GM08714 (cell line): Measurements from ENCODE around the gene C4orf46.
"Not testable (repeated sequence)": the region's sequence is repeated elsewhere in the genome, so short reads cannot be mapped to it uniquely, and the experiment has no call there.

Source experiments
- H3K4me3 ChIP-seq: fragments of 200-500 bp; sonication (Bioruptor generic); 2 replicates; pipeline ENCODE4 v1.5.1; 2014; ENCODE audit warnings: mild to moderate bottlenecking, low read length, inconsistent platforms
- ZNF274 ChIP-seq: IDR thresholded peaks from 2 replicates; pipeline ENCODE4 v1.6.1; 2012; ENCODE audit warnings: mild to moderate bottlenecking, low read depth, low read length

C4orf46 gene

DNA sequence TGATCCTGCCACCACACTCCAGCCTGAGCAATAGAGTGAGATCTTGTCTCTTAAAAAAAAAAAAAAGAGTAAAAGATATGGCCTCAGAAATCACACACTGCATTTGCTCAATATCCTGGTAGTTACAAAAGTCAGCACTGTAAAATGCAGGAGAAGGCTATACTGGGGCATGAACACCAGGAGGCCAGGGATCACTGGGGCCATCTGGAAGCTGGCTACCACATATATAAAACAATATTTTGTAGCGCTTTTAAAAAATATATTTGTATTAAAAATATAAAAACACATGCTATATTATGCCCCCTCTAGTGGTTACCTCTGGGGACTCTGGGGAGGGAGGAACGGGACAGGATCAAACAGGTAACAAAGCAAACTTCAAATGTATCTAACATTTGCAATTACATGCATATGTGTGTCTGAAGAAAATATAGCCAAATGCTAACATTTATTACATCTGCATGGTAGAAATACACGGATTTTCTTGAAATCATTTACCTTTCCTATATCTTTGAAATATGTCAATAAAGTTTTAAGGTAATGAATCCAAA is 4.0 kb downstream of the C4orf46 start:
- no peak overlapping the region for H3K4me3 ChIP-seq
- no peak for TF ChIP-seq ZNF274

- no peak overlapping the region for H3K4me3 ChIP-seq
These were observed 4.8 kb downstream of the C4orf46 start for GRCh38 chr4:158666892-158667291.

GRCh38 chr4:158664806-158665205 is 6.9 kb downstream of the C4orf46 start:
- no peak for TF ChIP-seq ZNF274

More at GRCh38 chr4:158666892-158667291, 4.8 kb downstream of the C4orf46 start:
- no peak for TF ChIP-seq ZNF274

DNA sequence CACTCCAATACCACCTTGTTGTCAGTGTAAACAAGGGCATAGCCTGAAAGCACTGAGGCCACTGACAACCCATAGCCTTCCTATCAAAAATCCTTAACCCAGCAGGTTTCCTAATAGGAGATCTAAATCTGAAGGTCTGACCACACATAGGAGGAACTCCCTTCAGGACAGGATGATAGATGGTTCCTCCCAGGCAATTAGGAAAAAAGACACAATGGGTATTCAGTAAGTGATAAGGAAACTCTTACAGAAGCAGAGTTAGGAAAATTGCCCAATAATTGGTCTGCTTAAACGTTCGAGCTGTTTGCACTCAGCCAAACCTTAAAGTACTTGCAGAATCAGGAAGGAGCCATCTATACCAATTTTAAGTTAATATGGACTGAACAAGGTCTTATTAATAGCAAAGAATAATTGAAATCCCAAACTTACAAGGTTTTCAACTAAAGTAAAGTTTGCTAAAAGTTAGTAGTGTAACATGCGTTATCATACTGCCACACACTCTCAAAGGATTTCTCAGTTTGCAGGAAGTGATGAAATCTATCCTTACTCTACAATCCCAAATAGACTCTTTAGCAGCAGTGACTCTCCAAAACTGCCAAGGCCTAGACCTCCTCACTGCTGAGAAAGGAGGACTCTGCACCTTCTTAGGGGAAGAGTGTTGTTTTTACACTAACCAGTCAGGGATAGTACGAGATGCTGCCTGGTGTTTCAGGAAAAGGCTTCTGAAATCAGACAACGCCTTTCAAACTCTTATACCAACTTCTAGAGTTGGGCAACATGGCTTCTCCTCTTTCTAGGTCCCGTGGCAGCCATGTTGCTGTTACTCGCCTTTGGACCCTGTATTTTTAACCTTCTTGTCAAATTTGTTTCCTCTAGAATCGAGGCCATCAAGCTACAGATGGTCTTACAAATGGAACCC is 7.7 kb downstream of the C4orf46 start:
- not testable (repeated sequence) for H3K4me3 ChIP-seq

More at GRCh38 chr4:158664806-158665205, 6.9 kb downstream of the C4orf46 start:
- no peak overlapping the region for H3K4me3 ChIP-seq

- H3K4me3 ChIP-seq: not testable (repeated sequence)
These were observed 8.4 kb downstream of the C4orf46 start for GRCh38 chr4:158663255-158663654.

DNA sequence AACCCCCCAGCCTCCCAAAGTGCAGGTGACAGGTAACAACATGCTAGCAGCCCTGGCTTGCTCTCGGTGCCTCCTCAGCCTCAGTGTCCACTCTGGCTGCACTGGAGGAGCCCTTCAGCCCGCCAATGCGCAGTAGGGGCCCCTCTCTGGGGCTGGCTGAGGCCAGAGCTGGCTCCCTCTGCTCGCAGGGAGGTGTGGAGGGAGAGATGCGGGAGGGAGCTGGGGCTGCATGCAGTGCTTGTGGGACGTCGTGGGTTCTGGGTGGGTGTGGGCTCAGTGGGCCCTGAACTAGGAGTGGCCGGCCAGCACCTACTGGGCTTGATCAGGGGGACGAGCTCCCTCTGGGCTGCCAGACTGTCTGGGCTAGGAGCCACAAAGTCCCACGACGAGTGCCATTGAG is 14.4 kb downstream of the C4orf46 start:
- no peak for TF ChIP-seq ZNF274
- no peak overlapping the region for H3K4me3 ChIP-seq

GRCh38 chr4:158656439-158656838 is 15.2 kb downstream of the C4orf46 start:
- TF ChIP-seq ZNF274: no peak
- H3K4me3 ChIP-seq: no peak overlapping the region

- H3K4me3 ChIP-seq: no peak overlapping the region
- no peak for TF ChIP-seq ZNF274
These were observed 18.8 kb downstream of the C4orf46 start for GRCh38 chr4:158652920-158653319.

DNA sequence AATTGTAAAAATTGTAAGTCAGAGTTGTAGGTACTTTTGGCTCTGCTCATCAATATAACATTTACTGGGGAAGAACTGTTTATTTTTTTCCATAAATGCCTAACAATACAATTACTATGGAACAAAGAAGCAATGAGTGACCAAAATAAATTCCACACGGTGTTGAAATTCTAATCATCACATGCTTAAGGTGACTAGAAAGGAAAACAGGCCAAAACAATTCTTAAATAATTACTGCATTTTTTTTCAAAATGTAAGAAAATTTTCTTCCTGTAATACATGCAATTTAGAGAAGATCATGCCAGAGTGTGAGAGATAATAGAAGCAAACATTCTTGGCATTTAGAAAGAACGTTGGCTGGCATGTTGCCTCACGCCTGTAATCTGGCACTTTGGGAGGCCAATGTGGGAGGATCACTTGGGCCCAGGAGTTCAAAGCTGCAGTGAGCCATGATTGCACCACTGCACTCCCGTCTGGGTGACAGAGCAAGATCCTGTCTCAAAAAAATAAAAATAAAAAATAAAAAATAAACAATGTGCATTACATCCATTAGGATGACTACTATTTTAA is 22.5 kb downstream of the C4orf46 start:
- no peak for TF ChIP-seq ZNF274
- no peak overlapping the region for H3K4me3 ChIP-seq

- H3K4me3 ChIP-seq: no peak overlapping the region
- no peak for TF ChIP-seq ZNF274
These were observed 26.9 kb downstream of the C4orf46 start for GRCh38 chr4:158644760-158645159.

DNA sequence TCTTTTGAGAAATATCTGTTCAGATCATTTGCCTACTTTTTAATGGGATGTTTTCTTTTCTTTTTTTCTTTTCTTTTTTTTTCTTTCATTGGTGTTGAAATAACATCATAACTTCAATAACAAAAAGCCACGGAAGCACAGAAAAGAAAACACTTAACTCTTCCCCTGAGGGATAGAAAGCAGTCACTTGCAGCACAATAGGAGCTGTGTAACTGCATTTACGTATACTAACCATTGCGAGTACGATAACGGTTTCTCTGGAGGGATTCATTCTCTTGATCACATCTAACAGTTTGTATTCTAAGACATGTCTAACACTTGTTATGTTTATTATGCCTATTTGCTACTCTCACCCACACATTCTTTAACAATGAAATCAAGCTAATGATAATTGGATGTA is 27.3 kb downstream of the C4orf46 start:
- no peak for TF ChIP-seq ZNF274
- no peak overlapping the region for H3K4me3 ChIP-seq

GRCh38 chr4:158636619-158637018 is 35.1 kb downstream of the C4orf46 start:
- no peak for TF ChIP-seq ZNF274
- no peak overlapping the region for H3K4me3 ChIP-seq

- TF ChIP-seq ZNF274: no peak
- no peak overlapping the region for H3K4me3 ChIP-seq
These were observed 40.8 kb downstream of the C4orf46 start for GRCh38 chr4:158630893-158631292.

- H3K4me3 ChIP-seq: no peak overlapping the region
- TF ChIP-seq ZNF274: no peak
These were observed 46.1 kb downstream of the C4orf46 start for GRCh38 chr4:158625544-158625943.

- TF ChIP-seq ZNF274: no peak
- H3K4me3 ChIP-seq: no peak overlapping the region
These were observed 46.7 kb downstream of the C4orf46 start for GRCh38 chr4:158624889-158625478.
